WTC11 (cell line): ENCODE data around the gene STUM. TPM values are rescaled to one million over a fixed set of nuclear protein-coding genes. Genes with fewer than 3 reads are reported as not detected.

ENCODE experiments used
- ATAC-seq: fragments of 200-7000 bp; cut with Tn5 transposase; 2 replicates; pipeline ENCODE4 v1.10.0; 2021; ENCODE audit warnings: mild to moderate bottlenecking, moderate library complexity
- CTCF ChIA-PET: fragments of 300-600 bp; sonication (Branson Sonifier 250); formaldehyde crosslinking; loops from one replicate; lab custom pipeline; 2021; ENCODE audit warnings: antibody characterized with exemption; lab: Charles Lee
- POLR2A ChIA-PET: fragments of 350-600 bp; sonication (Branson Sonifier 250); formaldehyde crosslinking; loops from one replicate; lab custom pipeline; 2021; ENCODE audit warnings: antibody characterized with exemption; lab: Charles Lee
- DNase-seq: peaks from one replicate; pipeline ENCODE4 v3.0.0; 2021; ENCODE audit warnings: low spot score
- H3K27ac Mint-ChIP-seq: 2 replicates; pipeline ENCODE4 v1.8.0; 2021; ENCODE audit warnings: mixed read lengths
- H3K27me3 Mint-ChIP-seq: 2 replicates; pipeline ENCODE4 v1.8.0; 2021; ENCODE audit warnings: low read depth, mild to moderate bottlenecking, moderate library complexity, mixed read lengths
- H3K36me3 Mint-ChIP-seq: 2 replicates; pipeline ENCODE4 v1.8.0; 2021; ENCODE audit warnings: mixed read lengths
- H3K4me1 Mint-ChIP-seq: 2 replicates; pipeline ENCODE4 v1.8.0; 2022; ENCODE audit warnings: mixed read lengths
- H3K4me3 Mint-ChIP-seq: 2 replicates; pipeline ENCODE4 v1.8.0; 2021; ENCODE audit warnings: mild to moderate bottlenecking, moderate library complexity, mixed read lengths
- H3K9me3 Mint-ChIP-seq: 2 replicates; pipeline ENCODE4 v1.8.0; 2021; ENCODE audit warnings: mixed read lengths
- ARID4B ChIP-seq: sonication (generic); formaldehyde crosslinking; IDR thresholded peaks from 2 replicates; pipeline ENCODE4 v1.8.0; 2023; ENCODE audit warnings: missing genetic modification reagents, mild to moderate bottlenecking, borderline replicate concordance
- ATF1 ChIP-seq: sonication (generic); formaldehyde crosslinking; IDR thresholded peaks from 2 replicates; pipeline ENCODE4 v1.8.1; 2023; ENCODE audit warnings: mild to moderate bottlenecking, moderate library complexity, missing genetic modification reagents
- CBFB ChIP-seq: sonication (generic); formaldehyde crosslinking; IDR thresholded peaks from 2 replicates; pipeline ENCODE4 v1.8.1; 2022; ENCODE audit warnings: mild to moderate bottlenecking, low read depth, missing genetic modification reagents
- CREB1 ChIP-seq: sonication (generic); formaldehyde crosslinking; IDR thresholded peaks from 2 replicates; pipeline ENCODE4 v1.8.0; 2023; ENCODE audit warnings: mild to moderate bottlenecking, missing genetic modification reagents
- ELF4 ChIP-seq: sonication (generic); formaldehyde crosslinking; IDR thresholded peaks from 2 replicates; pipeline ENCODE4 v1.8.1; 2022; ENCODE audit warnings: low read depth, mild to moderate bottlenecking, moderate library complexity, missing genetic modification reagents
- IRF2 ChIP-seq: sonication (generic); formaldehyde crosslinking; IDR thresholded peaks from 2 replicates; pipeline ENCODE4 v1.8.0; 2022; ENCODE audit warnings: low read depth, missing genetic modification reagents, borderline replicate concordance
- JAZF1 ChIP-seq: fragments of 250-450 bp; sonication (Bioruptor Pico); IDR thresholded peaks from 2 replicates; pipeline ENCODE4 v1.9.0; 2021; ENCODE audit warnings: moderate library complexity, mild to moderate bottlenecking, inconsistent platforms
- JUN ChIP-seq: sonication (generic); formaldehyde crosslinking; IDR thresholded peaks from 2 replicates; pipeline ENCODE4 v1.8.0; 2023; ENCODE audit warnings: mild to moderate bottlenecking, missing genetic modification reagents
- MXD4 ChIP-seq: fragments of 250-450 bp; sonication (Bioruptor Pico); IDR thresholded peaks from 2 replicates; pipeline ENCODE4 v1.8.0; 2021; ENCODE audit warnings: mild to moderate bottlenecking, moderate library complexity, borderline replicate concordance
- NFYB ChIP-seq: sonication (generic); formaldehyde crosslinking; conservative IDR thresholded peaks from 2 replicates; pipeline ENCODE4 v1.8.0; 2022; ENCODE audit warnings: low read depth, missing genetic modification reagents
- NR2C2 ChIP-seq: sonication (generic); formaldehyde crosslinking; IDR thresholded peaks from 2 replicates; pipeline ENCODE4 v1.8.0; 2022; ENCODE audit warnings: mild to moderate bottlenecking, missing genetic modification reagents
- NR3C1 ChIP-seq: sonication (generic); formaldehyde crosslinking; conservative IDR thresholded peaks from 2 replicates; pipeline ENCODE4 v1.8.1; 2023; ENCODE audit warnings: low read depth, mild to moderate bottlenecking, missing genetic modification reagents
- PREB ChIP-seq: sonication (generic); formaldehyde crosslinking; IDR thresholded peaks from 2 replicates; pipeline ENCODE4 v1.8.1; 2022; ENCODE audit warnings: mild to moderate bottlenecking, missing genetic modification reagents, moderate library complexity, borderline replicate concordance
- RORB ChIP-seq: fragments of 250-450 bp; sonication (Bioruptor Pico); IDR thresholded peaks from 2 replicates; pipeline ENCODE4 v1.9.0; 2021; ENCODE audit warnings: mild to moderate bottlenecking
- SMAD3 ChIP-seq: sonication (generic); formaldehyde crosslinking; IDR thresholded peaks from 2 replicates; pipeline ENCODE4 v1.8.0; 2022; ENCODE audit warnings: missing genetic modification reagents, mild to moderate bottlenecking, borderline replicate concordance
- SMAD4 ChIP-seq: sonication (generic); formaldehyde crosslinking; IDR thresholded peaks from 2 replicates; pipeline ENCODE4 v1.8.0; 2022; ENCODE audit warnings: mild to moderate bottlenecking, missing genetic modification reagents
- TEAD4 ChIP-seq: sonication (generic); formaldehyde crosslinking; IDR thresholded peaks from 2 replicates; pipeline ENCODE4 v1.8.0; 2022; ENCODE audit warnings: mild to moderate bottlenecking, missing genetic modification reagents
- USF1 ChIP-seq: sonication (generic); formaldehyde crosslinking; IDR thresholded peaks from 2 replicates; pipeline ENCODE4 v1.8.0; 2022; ENCODE audit warnings: mild to moderate bottlenecking, missing genetic modification reagents
- USF2 ChIP-seq: sonication (generic); formaldehyde crosslinking; IDR thresholded peaks from 2 replicates; pipeline ENCODE4 v1.8.1; 2023; ENCODE audit warnings: mild to moderate bottlenecking, missing genetic modification reagents, moderate library complexity
- ZBTB21 ChIP-seq: sonication (generic); formaldehyde crosslinking; IDR thresholded peaks from 2 replicates; pipeline ENCODE4 v1.8.1; 2023; ENCODE audit warnings: mild to moderate bottlenecking, missing genetic modification reagents, borderline replicate concordance
- ZBTB43 ChIP-seq: sonication (generic); formaldehyde crosslinking; IDR thresholded peaks from 2 replicates; pipeline ENCODE4 v1.8.1; 2023; ENCODE audit warnings: mild to moderate bottlenecking, missing genetic modification reagents
- ZNF263 ChIP-seq: sonication (generic); formaldehyde crosslinking; IDR thresholded peaks from 2 replicates; pipeline ENCODE4 v1.8.1; 2022; ENCODE audit warnings: low read depth, mild to moderate bottlenecking, moderate library complexity, missing genetic modification reagents
- total RNA-seq: library from RNA; stranded (reverse); gene quantifications from 3 replicates; pipeline ENCODE4 v1.2.3, GENCODE V29; 2021

Gene STUM
- total RNA-seq, 1 experiment from 2014 or later: 2.5 TPM

GRCh38 chr1:226524547-226524946 is 24.0 kb upstream of the STUM start (continued):
- no peak for TF ChIP-seq TEAD4
- no peak for TF ChIP-seq JUN
- TF ChIP-seq CBFB (CRISPR knock-in tag): no peak
- TF ChIP-seq CREB1 (CRISPR knock-in tag): no peak
- no peak for TF ChIP-seq NR3C1 (CRISPR knock-in tag)

GRCh38 chr1:226525750-226526149 is 22.8 kb upstream of the STUM start:
- no peaks in the 10 kb centered on the region for H3K36me3 Mint-ChIP-seq
- H3K27ac Mint-ChIP-seq: no peak overlapping the region
- TF ChIP-seq ZBTB21 (CRISPR knock-in tag): no peak
- TF ChIP-seq NFYB (CRISPR knock-in tag): no peak
- no peak for TF ChIP-seq ATF1 (CRISPR knock-in tag)
- no peak for TF ChIP-seq RORB (CRISPR knock-in tag)
- no peak for TF ChIP-seq JAZF1
- H3K9me3 Mint-ChIP-seq: peaks cover 5% of the 10 kb centered on the region; the same call in 1 of the 2 replicates
- POLR2A ChIA-PET: no interaction called here
- ATAC-seq (no peak), DNase-seq (no peak)
- H3K27me3 Mint-ChIP-seq: peaks cover 17% of the 10 kb centered on the region
- H3K4me3 Mint-ChIP-seq: no peak overlapping the region
- CTCF ChIA-PET: interaction anchor here (1.5 to 4.1 kb wide), 5 partner anchors 22 to 118 kb away, joined by 5 to 19 read pairs (median 11); partner anchors contain the start of genes PARP1 and STUM
- peaks cover 13% of the 10 kb centered on the region for H3K4me1 Mint-ChIP-seq

- Mint-ChIP-seq H3K4me3 (no peak overlapping the region), H3K36me3 (no peaks in the 10 kb centered on the region), H3K9me3 (peaks cover 5% of the 10 kb centered on the region; the same call in 1 of the 2 replicates), H3K4me1 (peaks cover 14% of the 10 kb centered on the region), H3K27ac (no peak overlapping the region), H3K27me3 (peaks cover 20% of the 10 kb centered on the region)
- ATAC-seq: peak; percentile 98
- CTCF ChIA-PET: interaction anchor here (0.6 to 4.1 kb wide), 10 partner anchors 14 to 120 kb away, joined by 3 to 19 read pairs (median 6); partner anchors contain the start of genes PARP1 and STUM
- DNase-seq: peak; percentile 71
- POLR2A ChIA-PET: interaction anchor here (0.6 to 1.1 kb wide), 2 partner anchors 10 to 755 kb away, joined by 3 read pairs; no protein-coding TSS in a partner anchor
- TF ChIP-seq NFYB (CRISPR knock-in tag) (no peak), USF2 (CRISPR knock-in tag) (no peak), USF1 (CRISPR knock-in tag) (no peak), SMAD3 (CRISPR knock-in tag) (no peak), ZBTB43 (no peak), ELF4 (CRISPR knock-in tag) (no peak), PREB (CRISPR knock-in tag) (no peak), ARID4B (no peak), MXD4 (CRISPR knock-in tag) (no peak), SMAD4 (CRISPR knock-in tag) (no peak), NR2C2 (CRISPR knock-in tag) (no peak), ZNF263 (CRISPR knock-in tag) (no peak), IRF2 (no peak), RORB (CRISPR knock-in tag) (no peak)
These were observed 21.6 kb upstream of the STUM start for GRCh38 chr1:226526801-226527595.
